ENCODE data around the gene NECAB3. TPM values are rescaled to one million over a fixed set of nuclear protein-coding genes. Genes with fewer than 3 reads are reported as not detected.

Gene NECAB3, protein sequence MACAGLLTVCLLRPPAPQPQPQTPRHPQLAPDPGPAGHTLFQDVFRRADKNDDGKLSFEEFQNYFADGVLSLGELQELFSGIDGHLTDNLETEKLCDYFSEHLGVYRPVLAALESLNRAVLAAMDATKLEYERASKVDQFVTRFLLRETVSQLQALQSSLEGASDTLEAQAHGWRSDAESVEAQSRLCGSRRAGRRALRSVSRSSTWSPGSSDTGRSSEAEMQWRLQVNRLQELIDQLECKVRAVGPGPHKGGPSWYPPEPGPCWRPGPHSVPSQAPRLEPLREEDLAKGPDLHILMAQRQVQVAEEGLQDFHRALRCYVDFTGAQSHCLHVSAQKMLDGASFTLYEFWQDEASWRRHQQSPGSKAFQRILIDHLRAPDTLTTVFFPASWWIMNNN
- 10 to 100 TPM in 3 of 5 donors, 1 to 10 TPM in 2; 8.5 to 33.9 (median 28.9) TPM for total RNA-seq
- 9.7 TPM for total RNA-seq (2013)
- 1.7 to 32.4 (median 11.9) reads per million in 29 experiments for total RNA-seq

- Histone ChIP-seq H3K4me3 (ENCODE audit: control insufficient read depth in 1 of 2, extremely low read depth in 1 of 2, low read length in 1 of 2) (peak within 1 kb of the TSS; percentile 46 to 58), H3K9me3 (no peaks in the 10 kb centered on the region), H3K36me3 (ENCODE audit: control insufficient read depth in 2 of 2, extremely low read depth in 1 of 2, insufficient read depth in 1 of 2, low read length in 1 of 2) (no peaks in the 10 kb centered on the region), H3K27ac (ENCODE audit: low read length) (no peak within 1 kb of the TSS), H3K4me1 (ENCODE audit: control insufficient read depth in 1 of 2, extremely low read depth in 1 of 2, insufficient read depth in 2 of 2, low read length in 2 of 2) (peaks cover 15 to 51% of the 10 kb centered on the region in 2 experiments), H3K27me3 (replicated peaks in 1 of 2; ENCODE audit: control insufficient read depth in 2 of 2, extremely low read depth in 1 of 2, insufficient read depth in 2 of 2, low read length in 1 of 2) (peaks cover 0 to 3% of the 10 kb centered on the region in 2 experiments)
- no peaks in the 10 kb centered on the region for H3K36me3 Mint-ChIP-seq
- 11% methylated on average over 63 of the region's 73 CpGs for WGBS (ENCODE audit: insufficient coverage)
- peaks cover 37 to 46% (median 40%) of the 10 kb centered on the region in 3 donors for H3K4me1 Mint-ChIP-seq
- DNase-seq = peak in 19 of 35 experiments; percentile 16 to 73 (median 36)
- ATAC-seq (replicated peaks in 1 of 4) = peak; percentile 73 to 81 (median 78)
- CTCF ChIA-PET = interaction anchor here in 1 of 2 donors (0.5 kb wide), 1 partner anchor 174 kb away, joined by 4 read pairs; no protein-coding TSS in a partner anchor
- peak within 1 kb of the TSS; percentile 62 to 80 for H3K27ac Mint-ChIP-seq
- POLR2A ChIA-PET = no interaction called here
- peak within 1 kb of the TSS; percentile 80 to 88 (median 84) for H3K4me3 Mint-ChIP-seq
- no peaks in the 10 kb centered on the region for H3K9me3 Mint-ChIP-seq
- H3K27me3 Mint-ChIP-seq = no peaks in the 10 kb centered on the region
These were observed at the start of gene NECAB3 for GRCh38 chr20:33674294-33675135. NECAB3 (minus strand) TSS chr20:33674428; CDS start chr20:33674352, 76 bp downstream.

DNA sequence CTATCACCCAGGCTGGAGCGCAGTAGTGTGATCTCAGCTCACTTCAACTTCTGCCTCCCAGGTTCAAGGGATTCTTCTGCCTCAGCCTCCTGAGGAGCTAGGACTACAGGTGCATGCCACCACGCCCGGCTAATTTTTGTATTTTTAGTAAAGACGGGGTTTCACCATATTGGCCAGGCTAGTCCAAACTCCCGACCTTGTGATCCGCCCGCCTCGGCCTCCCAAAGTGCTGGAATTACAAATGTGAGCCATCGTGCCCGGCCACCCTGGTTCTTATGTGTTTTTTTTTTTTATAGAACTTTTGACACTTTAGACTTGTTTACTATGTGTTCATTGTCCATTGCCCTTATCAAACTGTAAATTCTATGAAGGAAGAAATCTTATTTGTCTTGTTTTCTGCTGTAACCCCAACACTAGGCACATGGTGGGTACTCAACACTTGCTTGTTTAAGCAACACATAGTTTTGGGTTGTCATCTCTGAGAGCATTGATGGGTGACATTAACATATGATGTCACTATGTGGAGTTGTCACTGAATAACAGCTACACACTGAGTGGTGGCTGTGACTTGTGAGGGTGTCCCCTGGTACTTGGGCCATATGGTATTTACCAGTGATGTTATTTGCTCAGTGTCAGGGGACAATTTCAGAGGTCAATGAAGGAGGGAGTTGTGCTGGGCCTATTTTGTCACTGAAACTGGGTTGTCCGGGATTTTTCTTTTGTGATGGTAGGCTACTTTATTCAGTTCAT is 47.3 kb upstream of the NECAB3 start:
- Histone ChIP-seq H3K4me1 (ENCODE audit: control insufficient read depth in 1 of 2, extremely low read depth in 1 of 2, insufficient read depth in 2 of 2, low read length in 2 of 2) (peaks cover 2 to 22% of the 10 kb centered on the region in 2 experiments), H3K4me3 (ENCODE audit: control insufficient read depth in 1 of 2, extremely low read depth in 1 of 2, low read length in 1 of 2) (no peak overlapping the region), H3K27ac (ENCODE audit: low read length) (no peak overlapping the region), H3K27me3 (replicated peaks in 1 of 2; ENCODE audit: control insufficient read depth in 2 of 2, extremely low read depth in 1 of 2, insufficient read depth in 2 of 2, low read length in 1 of 2) (no peaks in the 10 kb centered on the region), H3K36me3 (ENCODE audit: control insufficient read depth in 2 of 2, extremely low read depth in 1 of 2, insufficient read depth in 1 of 2, low read length in 1 of 2) (no peaks in the 10 kb centered on the region), H3K9me3 (no peaks in the 10 kb centered on the region)
- Mint-ChIP-seq H3K4me3 (peak overlapping the region; percentile 17 to 94 (median 67)), H3K4me1 (peaks cover 25 to 30% (median 30%) of the 10 kb centered on the region in 3 donors), H3K27ac (peak overlapping the region in 1 of 2 donors; percentile 55), H3K36me3 (peaks cover 4% of the 10 kb centered on the region), H3K9me3 (no peaks in the 10 kb centered on the region), H3K27me3 (no peaks in the 10 kb centered on the region)
- ChIA-PET CTCF (interaction anchor here in 1 of 2 donors (0.9 to 1.1 kb wide), 2 partner anchors 103 to 1305 kb away, joined by 3 read pairs; no protein-coding TSS in a partner anchor), POLR2A (interaction anchor here in 1 of 2 donors (0.6 kb wide), 1 partner anchor 170 kb away, joined by 4 read pairs; no protein-coding TSS in a partner anchor)
- 100% methylated on average over 3 of the region's 11 CpGs for WGBS (ENCODE audit: insufficient coverage)
- no peak for ATAC-seq (replicated peaks in 1 of 4)
- no peak for DNase-seq

DNA sequence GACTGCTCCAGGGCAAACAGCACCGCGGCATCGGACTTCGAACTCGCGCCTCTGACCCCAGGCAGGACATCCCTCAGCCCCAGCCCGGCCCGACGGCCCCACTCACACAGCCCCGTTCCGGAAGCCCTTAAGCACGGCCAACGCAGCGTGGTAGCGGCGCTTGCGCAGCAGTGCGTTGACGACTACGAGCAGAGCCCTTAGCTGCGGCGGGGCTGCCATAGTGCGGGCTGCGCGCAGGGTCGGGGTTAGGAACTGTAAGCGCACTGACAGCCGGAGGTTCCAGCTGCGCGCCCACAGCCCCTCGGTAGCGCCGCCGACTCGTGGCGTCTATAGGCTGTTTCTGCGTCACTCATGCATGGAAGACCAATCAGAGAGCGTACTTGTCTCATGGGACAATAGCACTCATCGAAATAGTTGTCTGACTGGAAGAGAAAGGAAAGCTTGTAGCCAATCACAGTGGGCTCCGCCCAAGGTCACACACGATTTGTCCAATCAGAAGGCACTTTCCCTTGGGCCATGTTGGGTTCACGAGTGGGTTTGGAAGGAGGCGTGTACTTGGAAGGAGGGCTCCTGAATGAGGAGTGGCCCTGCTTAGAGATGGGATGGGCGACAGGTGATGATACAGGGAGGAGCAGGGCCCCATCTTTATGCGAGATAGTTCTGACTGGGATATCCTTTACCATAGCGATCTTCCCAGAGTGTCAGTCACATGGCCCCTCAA is 45.9 kb upstream of the NECAB3 start, which contains the start of gene PXMP4:
Gene PXMP4, minus strand, starts transcription at position 322 of the 721 bp plus-strand sequence. Its CDS starts 103 bp downstream, at position 219.
- peak within 1 kb of the TSS; percentile 64 to 84 for H3K4me3 ChIP-seq (ENCODE audit: control insufficient read depth in 1 of 2, extremely low read depth in 1 of 2, low read length in 1 of 2)
- peak within 1 kb of the TSS; percentile 61 for H3K27ac ChIP-seq (ENCODE audit: low read length)
- Mint-ChIP-seq H3K4me1 (peaks cover 28 to 37% (median 30%) of the 10 kb centered on the region in 3 donors), H3K27ac (peak within 1 kb of the TSS; percentile 88 to 89), H3K36me3 (peaks cover 7% of the 10 kb centered on the region), H3K27me3 (no peaks in the 10 kb centered on the region), H3K9me3 (no peaks in the 10 kb centered on the region), H3K4me3 (peak within 1 kb of the TSS; percentile 67 to 94 (median 85))
- no peaks in the 10 kb centered on the region for H3K9me3 ChIP-seq
- WGBS (ENCODE audit: insufficient coverage) = 2% methylated on average over 45 of the region's 46 CpGs
- POLR2A ChIA-PET = interaction anchor here in 1 of 2 donors (0.8 to 1.0 kb wide), 3 partner anchors 12 to 165 kb away, joined by 3 to 4 read pairs (median 3); partner anchors contain the start of gene ZNF341
- peak; percentile 68 to 96 (median 87) for DNase-seq
- H3K27me3 ChIP-seq (replicated peaks in 1 of 2; ENCODE audit: control insufficient read depth in 2 of 2, extremely low read depth in 1 of 2, insufficient read depth in 2 of 2, low read length in 1 of 2) = no peaks in the 10 kb centered on the region
- H3K4me1 ChIP-seq (ENCODE audit: control insufficient read depth in 1 of 2, extremely low read depth in 1 of 2, insufficient read depth in 2 of 2, low read length in 2 of 2) = peaks cover 2 to 22% of the 10 kb centered on the region in 2 experiments
- H3K36me3 ChIP-seq (ENCODE audit: control insufficient read depth in 2 of 2, extremely low read depth in 1 of 2, insufficient read depth in 1 of 2, low read length in 1 of 2) = no peaks in the 10 kb centered on the region
- peak; percentile 96 to 98 (median 97) for ATAC-seq (replicated peaks in 1 of 4)
- CTCF ChIA-PET = interaction anchor here in 1 of 2 donors (1.0 to 1.9 kb wide), 3 partner anchors 12 to 1183 kb away, joined by 3 to 12 read pairs (median 5); no protein-coding TSS in a partner anchor

DNA sequence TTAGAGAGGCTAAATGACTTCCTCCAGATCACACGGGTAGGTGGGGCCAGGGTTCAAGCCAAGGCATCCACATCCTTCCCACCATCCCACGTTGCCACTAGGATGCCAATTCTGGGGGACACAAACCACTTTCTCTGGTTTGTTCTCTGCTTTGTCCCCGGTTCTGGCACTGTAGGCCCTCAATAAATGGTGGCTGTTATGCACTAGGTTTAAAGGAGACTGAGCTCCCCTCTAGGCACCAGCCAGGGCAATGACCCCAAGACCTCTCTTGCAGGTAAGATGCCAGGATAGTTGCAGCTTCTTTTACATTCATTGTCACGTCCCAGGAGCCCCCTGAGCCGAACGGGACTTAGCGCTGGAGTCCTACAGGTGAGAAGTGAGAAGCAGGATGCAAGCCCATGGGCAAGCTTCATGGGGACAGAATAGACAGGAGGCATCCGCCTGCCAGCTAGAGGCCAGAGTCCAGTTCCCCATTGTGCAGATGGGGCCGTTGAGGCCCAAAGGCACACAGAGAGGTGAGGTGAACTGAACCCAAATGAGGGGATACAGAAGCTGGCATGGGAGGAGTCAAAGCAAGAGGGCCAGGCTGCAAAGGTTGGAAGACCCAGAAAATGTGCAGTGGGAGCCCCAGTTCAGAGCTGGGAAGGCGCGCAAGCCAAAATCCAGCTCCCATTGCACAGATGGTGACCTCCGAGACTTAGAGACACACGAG is 45.2 kb upstream of the NECAB3 start:
- peaks cover 7% of the 10 kb centered on the region for H3K36me3 Mint-ChIP-seq
- H3K27me3 ChIP-seq (replicated peaks in 1 of 2; ENCODE audit: control insufficient read depth in 2 of 2, extremely low read depth in 1 of 2, insufficient read depth in 2 of 2, low read length in 1 of 2) = no peaks in the 10 kb centered on the region
- peak overlapping the region; percentile 64 to 84 for H3K4me3 ChIP-seq (ENCODE audit: control insufficient read depth in 1 of 2, extremely low read depth in 1 of 2, low read length in 1 of 2)
- H3K27ac ChIP-seq (ENCODE audit: low read length) = peak overlapping the region; percentile 61
- no peaks in the 10 kb centered on the region for H3K27me3 Mint-ChIP-seq
- H3K9me3 Mint-ChIP-seq = no peaks in the 10 kb centered on the region
- peak overlapping the region; percentile 88 to 89 for H3K27ac Mint-ChIP-seq
- no peaks in the 10 kb centered on the region for H3K9me3 ChIP-seq
- ATAC-seq (replicated peaks in 1 of 4) (no peak), DNase-seq (peak in 3 of 35 experiments; percentile 5 to 17 (median 5))
- H3K4me1 Mint-ChIP-seq = peaks cover 28 to 37% (median 30%) of the 10 kb centered on the region in 3 donors
- peaks cover 0 to 6% of the 10 kb centered on the region in 2 donors for H3K36me3 ChIP-seq (ENCODE audit: control insufficient read depth in 2 of 2, extremely low read depth in 1 of 2, insufficient read depth in 1 of 2, low read length in 1 of 2)
- WGBS (ENCODE audit: insufficient coverage) = 49% methylated on average over 11 of the region's 13 CpGs
- peak overlapping the region; percentile 67 to 94 (median 85) for H3K4me3 Mint-ChIP-seq
- H3K4me1 ChIP-seq (ENCODE audit: control insufficient read depth in 1 of 2, extremely low read depth in 1 of 2, insufficient read depth in 2 of 2, low read length in 2 of 2) = peaks cover 2 to 22% of the 10 kb centered on the region in 2 experiments
- CTCF ChIA-PET = interaction anchor here in 1 of 2 donors (1.0 to 1.9 kb wide), 2 partner anchors 13 to 1182 kb away, joined by 5 to 12 read pairs; no protein-coding TSS in a partner anchor
- POLR2A ChIA-PET = interaction anchor here in 1 of 2 donors (1.0 kb wide), 1 partner anchor 165 kb away, joined by 4 read pairs; no protein-coding TSS in a partner anchor

GRCh38 chr20:33716498-33716897 is 42.3 kb upstream of the NECAB3 start:
- no peak for ATAC-seq (replicated peaks in 1 of 4)

More at GRCh38 chr20:33716498-33716897, 42.3 kb upstream of the NECAB3 start:
- DNase-seq = no peak
- no peaks in the 10 kb centered on the region for H3K27me3 ChIP-seq (replicated peaks in 1 of 2; ENCODE audit: control insufficient read depth in 2 of 2, extremely low read depth in 1 of 2, insufficient read depth in 2 of 2, low read length in 1 of 2)
- peaks cover 7 to 28% of the 10 kb centered on the region in 2 donors for H3K36me3 ChIP-seq (ENCODE audit: control insufficient read depth in 2 of 2, extremely low read depth in 1 of 2, insufficient read depth in 1 of 2, low read length in 1 of 2)
- H3K4me3 Mint-ChIP-seq = no peak overlapping the region
- peaks cover 27% of the 10 kb centered on the region for H3K36me3 Mint-ChIP-seq
- H3K27me3 Mint-ChIP-seq = no peaks in the 10 kb centered on the region
- no CpG with 5 or more reads among the region's 2 CpGs for WGBS (ENCODE audit: insufficient coverage)
- no peaks in the 10 kb centered on the region for H3K9me3 ChIP-seq
- H3K9me3 Mint-ChIP-seq = no peaks in the 10 kb centered on the region
- peaks cover 2 to 22% of the 10 kb centered on the region in 2 experiments for H3K4me1 ChIP-seq (ENCODE audit: control insufficient read depth in 1 of 2, extremely low read depth in 1 of 2, insufficient read depth in 2 of 2, low read length in 2 of 2)
- no peak overlapping the region for H3K27ac Mint-ChIP-seq
- ChIA-PET POLR2A (no interaction called here), CTCF (no interaction called here)
- no peak overlapping the region for H3K27ac ChIP-seq (ENCODE audit: low read length)
- H3K4me1 Mint-ChIP-seq = peaks cover 28 to 48% (median 30%) of the 10 kb centered on the region in 3 donors
- no peak overlapping the region for H3K4me3 ChIP-seq (ENCODE audit: control insufficient read depth in 1 of 2, extremely low read depth in 1 of 2, low read length in 1 of 2)
